HG02885 (cell line): ENCODE results near the gene CENPP.
"Not testable (repeated sequence)": the region's sequence is repeated elsewhere in the genome, so short reads cannot be mapped to it uniquely, and the experiment has no call there.

Experiments
- ATAC-seq: cut with Tn5 transposase; IDR thresholded peaks from one replicate; pipeline ENCODE4 v1.9.1; 2021; ENCODE audit warnings: mild to moderate bottlenecking; ENCODE audit not compliant: unreplicated experiment, poor library complexity

Gene CENPP

GRCh38 chr9:92608909-92609445 lies 283.2 kb downstream of the CENPP start:
- ATAC-seq, result no peak

GRCh38 chr9:92610470-92611420 lies 285.0 kb downstream of the CENPP start:
- ATAC-seq, result no peak

GRCh38 chr9:92611621-92612285 lies 286.0 kb downstream of the CENPP start:
- ATAC-seq, result no peak

GRCh38 chr9:92612292-92612691 lies 286.5 kb downstream of the CENPP start:
- no peak for ATAC-seq

GRCh38 chr9:92612816-92613215 lies 287.1 kb downstream of the CENPP start:
- no peak for ATAC-seq

GRCh38 chr9:92613268-92614122 lies 287.7 kb downstream of the CENPP start:
- ATAC-seq, result no peak

GRCh38 chr9:92614123-92614510 lies 288.4 kb downstream of the CENPP start:
- ATAC-seq, result no peak

GRCh38 chr9:92614763-92615461 lies 289.2 kb downstream of the CENPP start:
- ATAC-seq, result no peak

- no peak for ATAC-seq
These were observed 290.0 kb downstream of the CENPP start for GRCh38 chr9:92615790-92616189.

GRCh38 chr9:92616199-92616641 lies 290.5 kb downstream of the CENPP start:
- ATAC-seq, result no peak

GRCh38 chr9:92616655-92617111 lies 290.9 kb downstream of the CENPP start:
- no peak for ATAC-seq

- no peak for ATAC-seq
These were observed 291.6 kb downstream of the CENPP start for GRCh38 chr9:92617195-92617813.

GRCh38 chr9:92617951-92618510 lies 292.3 kb downstream of the CENPP start:
- ATAC-seq, result no peak

- no peak for ATAC-seq
These were observed 293.0 kb downstream of the CENPP start for GRCh38 chr9:92618633-92619225.

- ATAC-seq, result no peak
These were observed 294.0 kb downstream of the CENPP start for GRCh38 chr9:92619601-92620300.

GRCh38 chr9:92620845-92621244 lies 295.1 kb downstream of the CENPP start:
- no peak for ATAC-seq

GRCh38 chr9:92623936-92624335 lies 298.2 kb downstream of the CENPP start:
- ATAC-seq, result not testable (repeated sequence)

- ATAC-seq, result no peak
These were observed 300.7 kb downstream of the CENPP start for GRCh38 chr9:92626484-92626883.
